Gastroesophageal sphincter (tissue), 3 donors: ENCODE results near the gene DMD.

Experiments used
- POLR2A ChIP-seq, 2 donors: fragments of 450-650 bp; IDR thresholded peaks; one replicate each; pipeline ENCODE4 v1.6.1; 2017; ENCODE audit warnings: antibody characterized with exemption in 2 of 2, mild to moderate bottlenecking in 2 of 2, moderate library complexity in 1 of 2
- TF ChIP-seq, protein P1 (sequence below), 4 experiments: fragments of 200-600 bp in 2 of 4; fragments of 450-650 bp in 2 of 4; sonication (generic) in 1 of 4; IDR thresholded peaks; one replicate each; pipeline ENCODE4 v1.5.1; 2017 to 2019; ENCODE audit warnings: antibody characterized with exemption in 4 of 4, mild to moderate bottlenecking in 2 of 4, moderate library complexity in 2 of 4

DNA sequence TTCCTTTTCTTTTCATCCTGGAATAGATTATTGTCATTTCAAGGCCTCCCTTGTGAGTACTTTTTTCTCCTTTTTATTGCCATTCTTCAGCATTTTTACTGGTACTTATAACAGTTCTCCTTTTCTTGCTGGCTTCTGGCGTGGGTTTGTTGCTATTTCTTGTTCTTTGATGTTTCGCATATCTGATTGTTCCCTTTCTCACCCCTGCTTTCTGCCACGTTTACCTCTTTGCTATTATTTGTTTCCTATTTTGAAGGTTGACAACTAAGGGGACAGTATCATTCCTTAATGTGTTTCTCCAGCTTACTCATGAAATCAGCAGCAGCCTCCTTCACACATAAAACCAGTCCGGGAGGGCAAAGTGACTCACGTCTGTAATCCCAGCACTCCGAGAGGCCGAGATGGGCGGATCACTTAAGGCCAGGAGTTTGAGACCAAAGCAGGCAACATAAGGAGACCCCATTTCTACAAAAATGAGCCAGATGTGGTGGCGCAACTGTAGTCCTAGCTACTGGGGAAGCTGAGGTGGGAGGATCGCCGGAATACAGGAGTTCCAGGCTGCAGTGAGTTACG, 72.6 kb downstream of the DMD start:
- TF ChIP-seq, protein P1, sequence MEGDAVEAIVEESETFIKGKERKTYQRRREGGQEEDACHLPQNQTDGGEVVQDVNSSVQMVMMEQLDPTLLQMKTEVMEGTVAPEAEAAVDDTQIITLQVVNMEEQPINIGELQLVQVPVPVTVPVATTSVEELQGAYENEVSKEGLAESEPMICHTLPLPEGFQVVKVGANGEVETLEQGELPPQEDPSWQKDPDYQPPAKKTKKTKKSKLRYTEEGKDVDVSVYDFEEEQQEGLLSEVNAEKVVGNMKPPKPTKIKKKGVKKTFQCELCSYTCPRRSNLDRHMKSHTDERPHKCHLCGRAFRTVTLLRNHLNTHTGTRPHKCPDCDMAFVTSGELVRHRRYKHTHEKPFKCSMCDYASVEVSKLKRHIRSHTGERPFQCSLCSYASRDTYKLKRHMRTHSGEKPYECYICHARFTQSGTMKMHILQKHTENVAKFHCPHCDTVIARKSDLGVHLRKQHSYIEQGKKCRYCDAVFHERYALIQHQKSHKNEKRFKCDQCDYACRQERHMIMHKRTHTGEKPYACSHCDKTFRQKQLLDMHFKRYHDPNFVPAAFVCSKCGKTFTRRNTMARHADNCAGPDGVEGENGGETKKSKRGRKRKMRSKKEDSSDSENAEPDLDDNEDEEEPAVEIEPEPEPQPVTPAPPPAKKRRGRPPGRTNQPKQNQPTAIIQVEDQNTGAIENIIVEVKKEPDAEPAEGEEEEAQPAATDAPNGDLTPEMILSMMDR (IDR thresholded peaks at IDR 0.05), result no peak
- no peak for TF ChIP-seq POLR2A (IDR thresholded peaks at IDR 0.05)
